SK-N-MC (cell line): ENCODE data around the gene NFATC3.

Experiments
- FOXP2 ChIP-seq: optimal IDR thresholded peaks from 2 replicates; pipeline ENCODE3; 2011; ENCODE audit warnings: mild to moderate bottlenecking, moderate library complexity; ENCODE audit not compliant: insufficient read depth; ENCODE audit errors: extremely low read length, control extremely low read depth
- POLR2AphosphoS5 ChIP-seq: IDR thresholded peaks from 2 replicates; pipeline ENCODE4 v1.6.1; 2012; ENCODE audit warnings: mild to moderate bottlenecking, low read depth, low read length, borderline replicate concordance

GRCh38 chr16:68232335-68232734, 147.2 kb downstream of the NFATC3 start:
- TF ChIP-seq POLR2AphosphoS5 = no peak
- no peak for TF ChIP-seq FOXP2
